NCI-H1436 treated with DMSO at 0.1 percent for 48 hours (cell line): Measurements from ENCODE around the gene TTF2.

Experiments
- DNase-seq: peaks from one replicate; lab custom pipeline; 2025; lab: John Stamatoyannopoulos, UW

The TTF2 gene

GRCh38 chr1:117046781-117047180, 13.3 kb upstream of the TTF2 start:
- no peak for DNase-seq

GRCh38 chr1:117047271-117047670, 12.9 kb upstream of the TTF2 start:
- DNase-seq: no peak

DNA sequence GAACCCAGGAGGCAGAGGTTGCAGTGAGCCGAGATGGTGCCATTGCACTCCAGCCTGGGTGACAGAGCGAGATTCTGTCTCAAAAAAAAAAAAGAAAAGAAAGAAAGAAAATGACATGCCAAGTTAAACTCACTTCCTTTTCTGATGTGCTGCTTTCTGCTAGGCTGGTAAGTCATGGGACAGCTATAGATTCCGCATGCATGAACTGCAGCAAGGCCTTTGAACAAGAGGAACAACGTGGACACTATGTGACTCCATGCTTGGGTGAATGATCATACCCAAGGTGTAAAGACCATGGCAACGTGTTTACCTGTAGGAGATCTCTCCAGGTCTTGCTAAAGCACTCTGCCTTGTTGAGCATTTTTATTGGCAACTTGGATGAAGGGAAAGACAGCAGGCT, 10.3 kb upstream of the TTF2 start:
- no peak for DNase-seq

- DNase-seq: no peak
Observed at GRCh38 chr1:117051224-117052064, 8.7 kb upstream of the TTF2 start.

DNA sequence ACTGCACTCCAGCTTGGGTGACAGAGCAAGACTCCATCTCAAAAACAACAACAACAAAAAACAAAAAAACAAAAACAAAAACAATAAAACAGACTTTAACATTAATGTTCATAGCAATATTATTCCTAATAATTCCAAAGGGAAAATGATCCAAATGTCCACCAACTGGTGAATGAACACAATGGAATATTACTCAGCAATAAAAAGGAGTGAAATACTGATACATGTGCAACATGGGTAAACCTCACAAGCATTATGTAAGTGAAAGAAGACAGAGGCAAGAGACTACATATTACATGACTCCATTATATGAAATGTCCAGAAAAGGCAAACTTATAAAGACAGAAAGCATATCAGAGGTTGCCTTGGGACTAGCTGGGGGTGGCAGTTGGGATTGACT, 6.1 kb upstream of the TTF2 start:
- no peak for DNase-seq

- no peak for DNase-seq
Observed at GRCh38 chr1:117058810-117059209, 1.3 kb upstream of the TTF2 start.

GRCh38 chr1:117059334-117059677, 820 bp upstream of the TTF2 start:
- DNase-seq: no peak

GRCh38 chr1:117060441-117061317, 553 bp downstream of the TTF2 start:
- DNase-seq: no peak

- DNase-seq: no peak
Observed at GRCh38 chr1:117061986-117062415, 1.9 kb downstream of the TTF2 start.

DNA sequence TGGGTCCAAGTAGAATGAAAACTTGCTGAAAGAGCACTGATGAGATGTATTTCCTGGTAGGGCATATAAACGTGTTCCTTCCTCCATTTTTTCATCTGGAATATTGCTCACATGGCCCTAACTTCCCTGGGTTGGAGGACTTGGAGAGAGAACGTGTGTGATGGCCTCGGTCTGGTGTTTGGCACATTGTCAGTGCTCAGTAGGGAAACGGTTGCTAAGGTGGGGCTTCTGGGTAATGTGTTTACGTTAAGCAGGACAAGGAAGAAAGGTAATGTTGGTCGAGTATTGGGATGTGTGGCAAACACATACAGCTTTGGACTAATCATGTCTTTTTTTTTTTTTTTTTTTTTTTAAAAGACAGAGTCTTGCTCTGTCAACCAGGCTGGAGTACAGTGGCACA, 6.2 kb downstream of the TTF2 start:
- DNase-seq: no peak

- no peak for DNase-seq
Observed at GRCh38 chr1:117067533-117068370, 7.6 kb downstream of the TTF2 start.

DNA sequence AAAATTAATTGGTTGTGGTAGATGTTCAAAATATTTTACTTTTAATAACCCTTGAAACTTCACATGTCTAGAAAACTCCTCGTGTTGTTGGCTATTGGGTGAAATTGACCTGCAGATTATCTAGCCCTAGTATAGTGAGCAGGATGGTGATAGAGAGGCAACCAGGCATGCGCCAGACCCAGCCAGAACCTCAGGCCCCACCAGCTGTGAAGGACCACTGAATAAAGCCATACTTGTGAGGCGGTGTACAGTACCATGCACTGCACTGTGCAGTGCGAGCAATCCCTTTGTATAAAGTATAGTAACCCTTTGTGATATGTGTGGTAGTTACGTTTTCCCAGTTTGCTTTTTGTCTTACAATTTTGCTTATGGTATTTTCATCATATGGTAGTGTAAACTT, 8.5 kb downstream of the TTF2 start:
- DNase-seq: no peak

DNA sequence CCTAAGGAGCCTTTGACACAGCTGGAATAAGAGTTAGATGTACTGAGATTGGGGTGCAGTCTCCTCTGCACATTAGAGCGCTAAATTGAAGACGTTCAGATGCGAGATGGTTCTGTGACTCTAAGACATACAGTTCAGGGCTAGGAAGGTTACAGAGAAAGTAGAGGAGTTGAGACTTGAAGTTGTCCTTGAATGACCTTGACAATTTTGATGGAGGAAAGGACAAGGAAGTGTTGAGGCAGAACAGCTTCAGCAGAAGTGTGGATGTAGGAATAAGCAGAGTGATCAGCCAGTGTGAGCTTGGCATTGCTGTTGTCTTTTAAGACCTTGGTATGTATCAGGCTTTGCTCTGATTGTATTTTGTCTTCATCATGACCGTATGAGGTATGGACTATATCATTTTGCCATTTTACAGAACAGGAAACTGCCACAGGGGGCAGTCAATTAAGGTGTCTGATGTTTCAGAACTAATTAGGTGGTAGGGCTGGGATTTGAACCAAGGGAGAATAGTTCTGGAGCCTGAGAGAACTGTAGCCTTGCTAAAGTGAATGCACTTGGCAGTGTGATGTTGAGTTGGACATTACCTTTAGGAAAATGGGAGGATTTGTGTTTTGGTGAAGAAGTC, 9.2 kb downstream of the TTF2 start:
- DNase-seq: no peak

GRCh38 chr1:117070124-117070523, 10.0 kb downstream of the TTF2 start:
- no peak for DNase-seq

DNA sequence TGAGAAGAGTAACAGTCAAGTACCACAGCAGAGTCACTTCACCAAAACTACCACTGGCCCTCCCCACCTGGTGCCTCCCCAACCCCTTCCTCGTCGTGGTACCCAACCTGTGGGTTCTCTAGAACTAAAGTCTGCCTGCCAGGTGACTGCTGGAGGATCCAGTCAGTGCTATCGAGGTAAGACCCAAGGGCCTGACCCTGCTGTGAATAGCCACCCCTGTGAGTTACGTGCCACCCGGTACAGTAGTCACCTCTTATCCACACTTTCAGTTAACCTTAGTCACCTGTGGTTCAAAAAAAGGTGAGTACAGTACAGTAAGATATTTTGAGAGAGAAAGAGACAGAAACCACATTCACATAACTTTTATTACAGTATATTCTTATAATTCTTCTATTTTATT, 16.5 kb downstream of the TTF2 start:
- no peak for DNase-seq

DNA sequence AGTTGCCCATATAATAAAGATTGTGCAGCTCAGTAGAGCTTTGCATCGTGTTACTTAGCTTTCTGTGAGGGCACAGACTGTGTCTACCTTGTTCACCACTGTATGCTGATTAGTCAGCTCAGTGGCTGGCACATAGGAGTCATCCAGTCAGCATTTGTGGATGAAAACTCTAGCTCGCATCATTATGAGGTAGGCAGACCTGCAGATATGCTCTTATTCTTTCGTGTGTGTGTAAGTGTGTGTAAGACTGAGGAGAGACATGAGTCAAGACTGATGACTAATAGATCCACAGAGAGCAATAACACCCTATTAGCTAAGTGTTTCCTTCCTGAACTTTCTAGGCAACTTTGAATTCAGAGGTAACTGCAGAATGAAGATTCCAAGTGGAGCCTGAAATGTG, 17.1 kb downstream of the TTF2 start:
- no peak for DNase-seq

DNA sequence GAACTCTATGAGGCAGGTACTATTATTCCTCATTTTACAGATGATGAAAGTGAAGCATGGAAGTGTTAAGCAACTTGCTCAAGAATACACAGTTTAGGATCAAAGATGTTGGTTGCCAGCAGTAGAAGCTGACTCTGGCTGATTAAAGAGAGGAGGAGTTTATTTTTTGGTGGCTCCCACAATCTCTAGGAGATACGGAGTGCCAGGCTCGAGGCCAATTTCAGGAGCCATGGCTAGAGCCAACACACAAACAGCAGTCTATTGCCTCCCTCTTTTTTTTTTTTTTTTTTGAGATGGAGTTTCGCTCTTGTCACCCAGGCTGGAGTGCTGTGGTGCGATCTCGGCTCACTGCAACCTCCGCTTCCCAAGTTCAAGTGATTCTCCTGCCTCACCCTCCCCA, 19.6 kb downstream of the TTF2 start:
- DNase-seq: no peak

- no peak for DNase-seq
Observed at GRCh38 chr1:117084231-117084630, 24.1 kb downstream of the TTF2 start.

GRCh38 chr1:117087686-117088085, 27.6 kb downstream of the TTF2 start:
- DNase-seq: no peak

DNA sequence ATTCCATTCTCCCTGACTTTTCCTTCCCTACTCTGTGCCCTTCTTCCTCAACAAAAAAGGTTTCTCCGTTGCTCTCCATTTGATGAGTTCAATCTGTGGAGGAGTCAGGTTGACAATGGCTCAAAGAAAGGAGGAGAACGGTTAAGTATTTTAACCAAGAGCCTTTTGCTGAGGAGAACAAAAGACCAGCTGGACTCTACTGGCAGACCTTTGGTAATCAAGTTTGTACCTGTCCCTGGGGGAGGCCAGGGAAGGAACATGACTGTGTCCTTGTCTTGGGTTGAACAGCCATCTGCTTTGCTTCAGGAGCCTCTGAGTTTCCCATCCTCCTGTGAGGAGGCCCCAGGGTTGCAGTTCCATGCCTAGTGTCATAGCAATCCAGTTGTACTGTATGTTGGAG, 29.9 kb downstream of the TTF2 start:
- no peak for DNase-seq

DNA sequence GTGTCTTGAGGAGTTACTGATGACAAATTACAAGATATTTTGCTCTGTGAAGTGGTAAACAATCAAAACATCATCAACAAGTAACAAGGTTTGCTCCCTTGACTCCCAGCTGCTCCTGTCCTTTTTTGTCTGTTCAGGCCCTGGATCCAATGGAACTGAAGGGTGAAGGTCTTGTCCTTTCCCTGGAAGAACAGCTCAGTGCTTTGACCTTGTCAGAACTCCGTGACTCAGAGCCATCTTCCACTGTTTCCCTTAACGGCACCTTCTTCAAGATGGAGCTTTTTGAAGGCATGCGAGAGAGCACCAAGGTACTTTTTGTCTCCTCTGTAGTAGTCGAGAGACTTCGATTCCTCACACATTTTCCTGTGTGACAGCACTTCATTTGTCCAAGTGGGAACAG, 32.5 kb downstream of the TTF2 start:
- no peak for DNase-seq

DNA sequence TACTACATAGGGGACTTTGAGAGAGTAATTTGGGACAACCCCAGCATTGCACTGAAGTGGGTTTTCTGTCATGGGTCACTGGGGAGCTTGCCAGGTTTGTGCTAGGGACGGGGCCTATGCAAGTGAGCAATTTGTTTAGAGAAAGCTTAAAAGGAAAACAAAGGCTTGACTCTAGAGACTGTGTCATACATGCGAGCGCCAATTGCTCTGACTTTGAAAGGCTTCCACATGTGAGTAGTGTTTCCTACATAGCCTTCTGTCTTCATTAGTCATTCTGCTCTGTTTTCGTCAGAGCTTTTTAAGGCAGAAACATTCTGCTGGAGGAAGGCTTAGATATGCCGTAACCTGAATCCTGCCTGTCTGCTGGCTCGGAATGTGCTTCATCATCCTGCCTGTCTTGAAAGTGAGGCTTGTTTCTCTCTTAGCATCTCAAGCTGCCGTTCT, 33.0 kb downstream of the TTF2 start:
- no peak for DNase-seq
